ENCODE measurements around the gene NID2.

Gene NID2, protein sequence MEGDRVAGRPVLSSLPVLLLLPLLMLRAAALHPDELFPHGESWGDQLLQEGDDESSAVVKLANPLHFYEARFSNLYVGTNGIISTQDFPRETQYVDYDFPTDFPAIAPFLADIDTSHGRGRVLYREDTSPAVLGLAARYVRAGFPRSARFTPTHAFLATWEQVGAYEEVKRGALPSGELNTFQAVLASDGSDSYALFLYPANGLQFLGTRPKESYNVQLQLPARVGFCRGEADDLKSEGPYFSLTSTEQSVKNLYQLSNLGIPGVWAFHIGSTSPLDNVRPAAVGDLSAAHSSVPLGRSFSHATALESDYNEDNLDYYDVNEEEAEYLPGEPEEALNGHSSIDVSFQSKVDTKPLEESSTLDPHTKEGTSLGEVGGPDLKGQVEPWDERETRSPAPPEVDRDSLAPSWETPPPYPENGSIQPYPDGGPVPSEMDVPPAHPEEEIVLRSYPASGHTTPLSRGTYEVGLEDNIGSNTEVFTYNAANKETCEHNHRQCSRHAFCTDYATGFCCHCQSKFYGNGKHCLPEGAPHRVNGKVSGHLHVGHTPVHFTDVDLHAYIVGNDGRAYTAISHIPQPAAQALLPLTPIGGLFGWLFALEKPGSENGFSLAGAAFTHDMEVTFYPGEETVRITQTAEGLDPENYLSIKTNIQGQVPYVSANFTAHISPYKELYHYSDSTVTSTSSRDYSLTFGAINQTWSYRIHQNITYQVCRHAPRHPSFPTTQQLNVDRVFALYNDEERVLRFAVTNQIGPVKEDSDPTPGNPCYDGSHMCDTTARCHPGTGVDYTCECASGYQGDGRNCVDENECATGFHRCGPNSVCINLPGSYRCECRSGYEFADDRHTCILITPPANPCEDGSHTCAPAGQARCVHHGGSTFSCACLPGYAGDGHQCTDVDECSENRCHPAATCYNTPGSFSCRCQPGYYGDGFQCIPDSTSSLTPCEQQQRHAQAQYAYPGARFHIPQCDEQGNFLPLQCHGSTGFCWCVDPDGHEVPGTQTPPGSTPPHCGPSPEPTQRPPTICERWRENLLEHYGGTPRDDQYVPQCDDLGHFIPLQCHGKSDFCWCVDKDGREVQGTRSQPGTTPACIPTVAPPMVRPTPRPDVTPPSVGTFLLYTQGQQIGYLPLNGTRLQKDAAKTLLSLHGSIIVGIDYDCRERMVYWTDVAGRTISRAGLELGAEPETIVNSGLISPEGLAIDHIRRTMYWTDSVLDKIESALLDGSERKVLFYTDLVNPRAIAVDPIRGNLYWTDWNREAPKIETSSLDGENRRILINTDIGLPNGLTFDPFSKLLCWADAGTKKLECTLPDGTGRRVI (N-terminal part only)

DNA sequence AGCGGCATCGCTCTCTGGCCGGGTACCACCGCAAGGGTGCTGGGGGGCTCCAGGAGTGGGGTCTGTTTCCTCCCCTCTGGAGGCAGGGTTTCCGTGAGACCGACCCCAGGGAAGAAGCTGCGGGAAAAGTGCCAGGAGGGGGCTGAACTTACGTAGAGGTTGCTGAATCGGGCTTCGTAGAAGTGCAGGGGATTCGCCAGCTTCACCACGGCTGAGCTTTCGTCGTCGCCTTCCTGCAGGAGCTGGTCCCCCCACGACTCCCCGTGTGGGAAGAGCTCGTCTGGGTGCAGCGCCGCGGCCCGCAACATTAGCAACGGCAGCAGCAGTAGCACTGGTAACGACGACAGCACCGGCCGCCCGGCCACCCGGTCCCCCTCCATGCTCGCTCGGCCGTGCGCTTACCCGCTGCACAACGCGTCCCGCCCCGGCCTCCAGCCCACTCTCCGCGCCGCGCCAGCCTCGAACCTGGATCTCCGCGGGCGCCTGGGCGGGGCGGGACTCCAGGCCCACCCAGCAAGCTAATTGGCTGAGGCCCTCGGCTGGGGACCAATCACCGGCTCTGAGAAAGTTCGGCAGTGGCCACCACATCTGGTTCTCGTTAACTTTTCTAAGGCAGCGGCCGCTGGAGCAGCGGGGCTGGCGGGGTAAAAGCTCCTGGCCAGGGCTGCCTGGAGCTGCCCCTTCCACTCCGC is at the start of gene NID2:
NID2 (minus strand) TSS at position 445 of the 692 bp plus-strand sequence; CDS start at position 380, 65 bp downstream.
- peak; percentile 55 for DNase-seq (ENCODE audit: low spot score)

DNA sequence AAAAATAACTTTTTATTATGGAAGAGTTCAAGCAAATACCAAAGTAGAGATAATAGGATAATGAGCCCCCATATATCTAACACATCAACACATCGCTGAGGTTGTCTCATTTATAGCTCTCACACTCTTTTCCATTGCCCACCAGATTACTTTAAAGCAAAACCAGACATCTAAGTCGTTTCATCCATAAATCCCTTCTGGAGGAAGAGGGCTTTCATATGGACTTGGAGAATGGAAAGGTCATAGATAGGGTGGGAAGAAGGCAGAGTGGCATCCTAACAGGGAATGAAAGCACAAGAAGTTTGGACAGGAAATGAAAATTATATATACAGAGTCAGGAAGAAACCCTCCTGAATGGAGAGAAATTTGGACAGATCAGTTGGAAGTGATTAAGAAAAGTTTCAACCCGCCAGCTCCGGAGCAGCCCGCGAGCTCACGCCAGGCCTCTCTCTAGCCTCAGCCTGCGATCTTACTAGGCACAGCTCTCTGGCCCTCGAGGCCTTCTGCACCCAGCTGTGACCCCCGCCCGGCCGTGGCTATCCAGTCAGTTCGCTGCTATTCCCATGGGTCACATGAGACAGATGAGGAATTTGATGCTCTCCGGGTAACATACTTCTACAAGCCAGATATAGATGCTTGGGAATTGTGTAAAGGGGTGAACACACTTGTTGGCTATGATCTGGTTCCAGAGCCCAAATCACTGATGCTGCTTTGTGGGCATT is 48.4 kb upstream of the NID2 start:
- DNase-seq (ENCODE audit: low spot score) = no peak

DNA sequence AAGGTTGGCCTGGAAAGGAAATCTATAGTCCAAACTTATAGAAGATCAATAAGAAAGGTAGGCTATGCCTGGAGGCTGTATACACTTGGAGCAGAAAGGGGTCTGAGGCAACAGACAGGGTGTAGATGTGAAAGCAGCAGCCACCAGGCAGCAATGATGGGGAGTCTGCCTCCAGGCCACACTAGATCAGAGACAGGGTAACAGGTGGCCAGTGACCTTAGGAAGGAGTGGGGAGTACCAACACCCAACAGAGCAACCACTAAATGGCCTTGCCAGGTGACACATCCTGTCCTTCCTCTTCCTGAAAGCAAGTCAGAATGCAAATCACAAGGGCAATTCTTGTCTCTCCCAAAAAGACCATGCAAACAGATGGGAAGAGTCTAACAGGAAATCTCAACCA is 46.4 kb upstream of the NID2 start:
- DNase-seq (ENCODE audit: low spot score) = no peak

GRCh38 chr14:52112336-52113018 is 43.6 kb upstream of the NID2 start:
- no peak for DNase-seq (ENCODE audit: low spot score)

DNA sequence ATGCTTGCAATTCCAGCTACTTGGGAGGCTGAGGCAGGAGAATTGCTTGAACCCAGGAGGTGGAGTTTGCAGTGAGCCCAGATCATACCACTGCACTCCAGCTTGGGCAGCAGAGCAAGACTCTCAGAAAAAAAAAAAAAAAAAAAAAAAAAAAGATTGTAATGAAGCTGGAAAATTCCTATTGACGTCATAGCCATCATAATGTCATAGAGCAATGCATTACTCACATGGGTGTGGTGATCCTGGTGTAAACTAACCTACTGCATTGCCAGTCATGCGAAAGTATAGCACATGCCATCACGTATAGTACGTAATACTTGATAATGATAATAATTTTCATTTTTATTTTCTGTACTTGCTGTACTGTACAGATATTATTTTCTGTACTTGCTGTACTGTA is 42.7 kb upstream of the NID2 start:
- DNase-seq (ENCODE audit: low spot score) = no peak

DNA sequence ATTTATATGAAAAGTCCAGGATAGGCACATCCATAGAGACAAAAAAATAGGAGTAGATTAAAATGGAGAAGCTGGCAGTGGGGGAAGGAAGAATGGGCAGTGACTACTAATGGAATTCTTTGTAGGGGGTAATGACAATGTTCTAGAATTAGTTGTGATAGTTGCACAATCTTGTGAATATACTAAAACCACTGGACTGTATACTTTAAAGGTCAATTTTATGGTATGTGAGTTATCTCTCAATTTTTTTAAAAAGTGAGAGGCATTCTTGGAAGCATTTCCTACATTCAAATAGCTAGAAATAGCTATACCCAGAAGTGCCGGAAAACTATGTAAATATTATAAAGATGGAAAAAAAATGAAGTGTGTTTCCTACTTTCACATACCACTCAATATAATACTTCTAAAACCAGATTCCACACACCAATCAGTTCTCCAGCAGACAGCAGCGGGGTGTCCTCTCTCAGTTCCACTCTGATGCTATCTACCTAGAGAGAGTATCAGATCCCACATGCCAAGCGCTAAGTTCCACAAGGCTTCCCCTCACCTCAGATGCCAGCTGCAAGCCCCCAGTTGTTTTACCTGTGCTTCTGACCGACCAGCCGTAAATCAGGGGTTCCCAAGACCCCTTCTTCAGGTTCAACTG is 41.7 kb upstream of the NID2 start:
- DNase-seq (ENCODE audit: low spot score) = no peak

- DNase-seq (ENCODE audit: low spot score) = no peak
Observed at GRCh38 chr14:52108823-52109222, 40.0 kb upstream of the NID2 start.

GRCh38 chr14:52106840-52107239 is 38.0 kb upstream of the NID2 start:
- no peak for DNase-seq (ENCODE audit: low spot score)

- no peak for DNase-seq (ENCODE audit: low spot score)
Observed at GRCh38 chr14:52103416-52103815, 34.6 kb upstream of the NID2 start.

- no peak for DNase-seq (ENCODE audit: low spot score)
Observed at GRCh38 chr14:52095794-52096193, 26.9 kb upstream of the NID2 start.

DNA sequence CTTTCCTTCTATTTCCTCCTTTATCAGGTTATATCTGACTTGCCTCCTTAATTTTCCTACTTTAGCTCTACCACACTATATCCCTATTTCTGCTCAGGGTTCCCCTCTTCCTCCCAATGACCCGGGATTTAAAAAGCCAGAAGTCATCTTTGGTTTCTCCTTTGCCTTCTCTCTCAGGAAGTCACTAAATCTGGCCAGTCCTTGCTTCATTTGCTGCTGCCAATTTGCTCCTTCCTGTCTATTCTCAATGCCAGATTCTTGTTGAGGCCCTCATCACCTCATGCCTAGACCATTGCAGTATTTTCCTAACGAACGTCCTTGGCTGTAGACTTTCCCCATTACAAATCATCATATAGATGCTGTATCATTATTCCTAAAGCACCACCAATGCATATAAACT is 26.5 kb upstream of the NID2 start:
- no peak for DNase-seq (ENCODE audit: low spot score)

DNA sequence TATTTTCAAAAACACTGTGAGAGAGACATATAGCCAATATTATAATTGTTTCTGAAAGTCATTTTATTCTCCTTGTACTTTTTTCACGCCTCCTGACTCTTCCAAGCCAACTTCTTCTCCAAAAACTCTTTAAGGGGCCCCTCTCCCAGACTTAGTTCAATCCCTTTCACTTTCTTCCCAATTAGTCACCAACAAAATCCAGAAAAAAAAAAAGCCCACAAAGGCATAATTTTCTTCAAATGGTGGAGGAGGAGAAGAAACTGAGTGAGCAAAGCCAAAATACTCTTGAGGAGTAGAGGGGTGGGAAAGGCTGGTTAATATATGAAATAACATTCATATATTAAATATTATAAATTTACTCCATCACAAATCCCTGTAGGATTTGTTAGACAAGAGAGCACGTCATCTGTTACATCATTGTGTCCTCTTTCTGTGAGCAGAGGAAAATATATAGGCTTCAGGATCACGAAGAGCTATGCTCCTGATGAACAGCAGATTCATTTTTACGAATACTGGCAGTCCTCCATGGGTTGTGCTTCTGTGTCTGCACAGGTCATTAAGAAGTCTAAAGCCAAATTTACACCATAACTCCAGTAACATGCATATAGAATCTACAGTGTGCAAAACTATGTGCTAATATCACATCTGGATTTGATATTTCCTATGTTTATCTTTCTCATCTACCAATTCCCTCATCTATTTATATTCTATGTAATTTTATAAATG is 25.9 kb upstream of the NID2 start:
- DNase-seq (ENCODE audit: low spot score) = no peak

GRCh38 chr14:52091928-52092327 is 23.1 kb upstream of the NID2 start:
- no peak for DNase-seq (ENCODE audit: low spot score)

DNA sequence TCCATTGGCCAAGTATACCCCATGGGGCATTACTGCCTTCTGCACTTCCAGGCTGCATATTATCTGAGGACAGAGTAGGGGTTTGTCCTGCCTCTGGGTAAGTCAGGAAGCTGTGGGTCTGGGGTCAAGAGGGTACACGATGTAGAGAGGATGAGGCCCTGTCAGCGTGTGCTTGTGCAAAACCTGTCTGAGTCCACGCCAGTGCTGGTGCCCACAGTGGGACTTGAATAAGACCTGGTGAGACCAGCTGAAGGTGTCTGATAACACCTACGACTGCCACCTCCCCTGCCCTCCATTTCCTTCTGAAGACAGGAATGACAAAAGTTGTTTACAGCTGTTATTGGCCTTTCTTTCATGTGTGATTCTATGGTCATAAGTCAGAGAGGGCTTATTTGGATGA is 22.1 kb upstream of the NID2 start:
- DNase-seq (ENCODE audit: low spot score) = no peak

GRCh38 chr14:52089218-52089617 is 20.4 kb upstream of the NID2 start:
- no peak for DNase-seq (ENCODE audit: low spot score)

- DNase-seq (ENCODE audit: low spot score) = no peak
Observed at GRCh38 chr14:52086711-52087110, 17.9 kb upstream of the NID2 start.

DNA sequence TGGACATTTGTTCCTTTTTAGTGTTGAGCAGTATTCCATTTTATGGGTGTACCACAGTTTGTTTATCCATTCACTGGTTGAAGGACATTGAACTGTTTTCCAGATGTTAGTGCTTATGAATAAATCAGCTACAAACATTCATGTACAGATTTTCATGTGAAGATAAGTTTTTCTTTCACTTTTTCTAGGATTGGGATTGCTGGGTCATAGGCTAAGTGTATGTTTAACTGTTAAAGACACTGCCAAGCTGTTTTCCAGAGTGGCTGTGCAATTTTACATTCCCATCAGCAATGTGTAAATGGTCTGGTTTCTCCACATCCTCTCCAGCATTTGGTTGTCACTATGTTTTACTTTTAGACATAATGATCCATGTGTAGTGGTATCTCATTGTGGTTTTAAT is 14.0 kb upstream of the NID2 start:
- DNase-seq (ENCODE audit: low spot score) = no peak

- DNase-seq (ENCODE audit: low spot score) = no peak
Observed at GRCh38 chr14:52081964-52082363, 13.1 kb upstream of the NID2 start.

Data from HuH-7.5 (cell line).